BLaER1 treated with 17β-estradiol and CSF1 and Interleukin-3, amounts not matched to agents 10 nM and 100 nM (cell line): ENCODE results near the gene CD99.
A peak's percentile ranks its signal among the peaks of the same experiment; 100 is the strongest.
"Not testable (repeated sequence)": the region's sequence is repeated elsewhere in the genome, so short reads cannot be mapped to it uniquely, and the experiment has no call there.

Experiments used
- H3K27ac ChIP-seq, 11 experiments: shearing (Covaris generic); formaldehyde crosslinking; 2 replicates each; pipeline ENCODE4 v1.8.1; 2022
- H3K27me3 ChIP-seq, 11 experiments: shearing (Covaris generic); formaldehyde crosslinking; 2 replicates each; pipeline ENCODE4 v1.8.1; 2022
- H3K36me3 ChIP-seq, 11 experiments: shearing (Covaris generic); formaldehyde crosslinking; 2 replicates each; pipeline ENCODE4 v1.8.1; 2022
- H3K4me1 ChIP-seq, 10 experiments: shearing (Covaris generic); formaldehyde crosslinking; 2 replicates each; pipeline ENCODE4 v1.8.1; 2022
- H3K4me2 ChIP-seq, 11 experiments: shearing (Covaris generic); formaldehyde crosslinking; 2 replicates each; pipeline ENCODE4 v1.8.1; 2022
- H3K4me3 ChIP-seq, 10 experiments: shearing (Covaris generic); formaldehyde crosslinking; 2 replicates each; pipeline ENCODE4 v1.8.1; 2022
- H3K9ac ChIP-seq, 11 experiments: shearing (Covaris generic); formaldehyde crosslinking; 2 replicates each; pipeline ENCODE4 v1.8.1; 2022
- H3K9me3 ChIP-seq, 11 experiments: shearing (Covaris generic); formaldehyde crosslinking; replicated peaks in 1 of 11; 2 replicates each; pipeline ENCODE4 v1.8.1; 2022
- H4K20me1 ChIP-seq, 11 experiments: shearing (Covaris generic); formaldehyde crosslinking; 2 replicates each; pipeline ENCODE4 v1.8.1; 2022
- Cebpa-rat ChIP-seq, 11 experiments: shearing (Covaris generic); IDR thresholded peaks; 2 replicates each; pipeline ENCODE4 v1.8.1; 2022

Gene CD99

DNA sequence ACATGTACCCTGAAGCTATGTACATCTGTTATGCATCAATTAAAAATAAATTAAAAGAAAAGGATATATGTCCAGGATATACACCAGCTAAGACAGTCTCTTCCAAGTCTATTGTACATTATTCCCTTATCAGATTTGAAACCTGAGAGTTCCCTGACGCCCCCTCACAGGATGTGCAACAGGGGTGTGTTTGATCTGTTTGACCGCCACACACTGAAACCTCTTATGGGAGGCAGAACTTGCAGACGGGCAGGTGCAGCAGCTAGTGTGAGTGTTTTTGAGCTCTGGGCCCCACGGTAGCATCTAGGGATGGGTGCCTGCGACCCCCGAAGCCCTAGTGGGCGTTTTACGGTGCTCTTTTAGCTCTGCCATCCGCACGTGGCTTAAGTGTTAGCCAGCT is 65.5 kb downstream of the CD99 start:
- Histone ChIP-seq H3K4me3 (no peak overlapping the region), H3K36me3 (no peaks in the 10 kb centered on the region), H4K20me1 (no peaks in the 10 kb centered on the region), H3K9me3 (no peaks in the 10 kb centered on the region), H3K9ac (no peak overlapping the region), H3K4me2 (no peak overlapping the region), H3K27ac (no peak overlapping the region), H3K27me3 (no peaks in the 10 kb centered on the region), H3K4me1 (peaks cover 0 to 15% (median 11%) of the 10 kb centered on the region in 10 experiments; a peak in 11 of 20 replicates)
- no peak for TF ChIP-seq Cebpa-rat (IDR thresholded peaks at IDR 0.05)

DNA sequence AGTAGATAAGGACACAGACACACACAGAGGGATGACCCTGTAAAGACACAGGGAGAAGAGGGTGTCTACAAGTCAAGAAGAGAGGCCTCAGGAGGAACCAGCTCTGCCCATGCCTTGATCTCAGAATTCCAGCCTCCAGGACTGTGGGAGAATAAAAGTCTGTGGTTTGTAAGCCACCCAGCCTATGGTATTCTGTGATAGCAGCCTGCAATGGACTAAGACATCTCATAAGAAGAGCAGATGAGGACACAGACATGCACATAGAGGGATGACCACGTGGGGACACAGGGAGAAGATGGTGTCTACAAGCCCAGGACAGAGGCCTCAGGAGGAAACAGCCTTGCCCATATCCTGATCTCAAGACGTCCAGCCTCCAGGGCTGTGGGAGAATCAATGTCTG is 70.2 kb downstream of the CD99 start:
- H3K9ac ChIP-seq = no peak overlapping the region
- H3K4me2 ChIP-seq = no peak overlapping the region
- H3K4me1 ChIP-seq = peaks cover 0 to 8% (median 3%) of the 10 kb centered on the region in 10 experiments; a peak in 6 of 20 replicates
- H3K36me3 ChIP-seq = no peaks in the 10 kb centered on the region
- no peak overlapping the region for H3K27ac ChIP-seq
- peaks cover 0 to 13% (median 0%) of the 10 kb centered on the region in 11 experiments; a peak in 5 of 22 replicates for H3K9me3 ChIP-seq
- H3K4me3 ChIP-seq = no peak overlapping the region
- H3K27me3 ChIP-seq = no peaks in the 10 kb centered on the region
- H4K20me1 ChIP-seq = no peaks in the 10 kb centered on the region
- no peak for TF ChIP-seq Cebpa-rat (IDR thresholded peaks at IDR 0.05)

DNA sequence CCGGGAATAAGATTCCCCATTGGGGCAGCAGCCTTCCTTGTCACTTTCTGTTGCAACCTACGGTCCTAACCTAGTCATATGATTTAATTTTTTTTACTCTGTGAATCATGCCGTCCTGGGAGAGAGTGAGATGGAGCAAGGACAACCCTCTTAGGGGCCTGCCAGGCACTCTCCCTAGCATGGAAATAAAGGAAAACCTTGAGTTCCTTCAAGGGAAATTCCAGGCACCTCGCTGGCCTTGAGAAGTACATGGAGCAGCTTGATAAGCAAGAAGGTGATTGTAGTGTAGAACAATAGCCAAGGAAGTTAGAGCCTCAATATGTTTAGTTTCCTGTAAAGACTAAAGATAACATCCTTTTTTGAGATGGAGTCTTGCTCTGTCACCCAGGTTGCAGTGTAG is 71.6 kb downstream of the CD99 start:
- H3K27ac ChIP-seq, H3K27me3 ChIP-seq: not testable (repeated sequence)
- peaks cover 0 to 13% (median 0%) of the 10 kb centered on the region in 11 experiments; a peak in 5 of 22 replicates for H3K9me3 ChIP-seq

DNA sequence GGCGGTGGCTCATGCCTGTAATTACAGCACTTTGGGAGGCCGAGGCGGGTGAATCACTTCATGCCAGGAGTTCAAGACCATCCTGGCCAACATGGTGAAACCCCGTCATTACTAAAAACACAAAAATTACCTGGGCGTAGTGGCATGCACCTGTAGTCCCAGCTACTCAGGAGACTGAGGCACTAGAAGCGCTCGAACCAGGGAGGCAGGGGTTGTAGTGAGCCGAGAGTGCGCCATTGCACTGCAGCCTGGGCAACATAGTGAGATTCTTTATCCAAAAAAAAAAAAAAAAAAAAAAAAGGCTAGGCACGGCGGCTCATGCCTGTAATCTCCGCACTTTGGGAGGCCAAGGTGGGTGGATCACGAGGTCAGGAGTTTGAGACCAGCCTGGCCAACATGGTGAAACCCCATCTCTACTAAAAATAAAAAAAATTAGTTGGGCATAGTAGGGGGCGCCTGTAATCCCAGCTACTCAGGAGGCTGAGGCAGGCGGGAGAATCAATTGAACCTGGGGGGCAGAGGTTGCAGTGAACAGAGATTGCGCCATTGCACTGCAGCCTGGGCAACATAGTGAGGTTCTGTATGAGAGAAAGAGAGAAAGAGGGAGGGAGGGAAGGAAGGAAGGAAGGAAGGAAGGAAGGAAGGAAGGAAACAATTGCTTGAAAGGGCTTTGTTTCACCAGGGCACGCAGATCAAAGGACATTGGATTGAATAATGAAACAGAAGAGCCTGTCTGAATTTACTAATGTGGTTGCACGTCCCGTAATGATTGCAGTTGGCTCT is 73.9 kb downstream of the CD99 start:
- peaks cover 0 to 10% (median 6%) of the 10 kb centered on the region in 10 experiments; a peak in 10 of 20 replicates for H3K4me1 ChIP-seq
- H4K20me1 ChIP-seq, H3K27me3 ChIP-seq, H3K9ac ChIP-seq, H3K27ac ChIP-seq, H3K36me3 ChIP-seq, H3K4me3 ChIP-seq: not testable (repeated sequence)
- H3K9me3 ChIP-seq = peaks cover 0 to 13% (median 0%) of the 10 kb centered on the region in 11 experiments; a peak in 5 of 22 replicates
- peak overlapping the region in 5 of 11 experiments; percentile 8 to 33 (median 14); a peak in 4 of 22 replicates for H3K4me2 ChIP-seq
- TF ChIP-seq Cebpa-rat (IDR thresholded peaks at IDR 0.05) = peak in 1 of 11 experiments; percentile 35; a peak in 1 of 22 replicates

More for the DNA sequence above, 71.6 kb downstream of the CD99 start:
- not testable (repeated sequence) for H3K4me3 ChIP-seq, H3K4me1 ChIP-seq, H3K36me3 ChIP-seq, H3K4me2 ChIP-seq, H3K9ac ChIP-seq, H4K20me1 ChIP-seq

DNA sequence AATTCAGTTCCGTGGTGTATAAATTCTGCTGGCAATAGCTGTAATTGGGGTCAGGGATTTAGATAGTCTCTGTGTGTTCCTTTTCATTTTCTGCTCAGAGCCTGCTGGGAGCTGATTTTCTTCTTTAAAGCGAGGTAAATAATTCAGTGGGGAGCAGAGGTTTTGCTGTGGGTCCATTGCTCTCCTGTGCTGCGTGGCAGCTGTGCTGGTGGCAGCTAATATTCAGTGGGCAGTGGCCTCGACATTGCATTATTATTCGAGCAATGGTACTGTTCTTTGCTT is 74.4 kb downstream of the CD99 start:
- Histone ChIP-seq H3K4me3 (no peak overlapping the region), H3K36me3 (no peaks in the 10 kb centered on the region), H3K4me1 (peaks cover 0 to 10% (median 6%) of the 10 kb centered on the region in 10 experiments; a peak in 10 of 20 replicates), H3K27ac (no peak overlapping the region), H3K27me3 (no peaks in the 10 kb centered on the region), H3K4me2 (peak overlapping the region in 5 of 11 experiments; percentile 8 to 33 (median 14); a peak in 4 of 22 replicates), H3K9me3 (peaks cover 0 to 16% (median 0%) of the 10 kb centered on the region in 11 experiments; a peak in 5 of 22 replicates), H4K20me1 (no peaks in the 10 kb centered on the region), H3K9ac (no peak overlapping the region)
- no peak for TF ChIP-seq Cebpa-rat (IDR thresholded peaks at IDR 0.05)

DNA sequence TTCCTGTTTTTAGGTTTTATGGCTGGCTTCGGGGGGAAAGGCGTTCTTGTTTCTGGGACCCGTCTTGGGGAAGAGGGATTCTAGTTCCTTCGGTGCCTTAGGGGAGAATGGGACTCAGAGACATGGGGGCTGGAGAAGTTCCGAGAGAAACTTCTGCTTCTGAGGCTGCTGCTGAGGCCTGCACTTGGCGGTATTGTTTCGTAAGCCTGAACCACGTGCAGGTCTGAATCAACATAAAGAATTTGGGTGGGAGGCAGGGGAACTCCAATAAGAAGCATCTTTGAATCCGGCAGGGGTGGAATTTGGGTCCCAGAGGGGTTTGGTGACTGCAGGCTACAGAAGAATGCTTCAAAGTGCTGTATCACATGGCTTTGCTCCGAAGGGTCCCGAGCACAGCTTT is 75.8 kb downstream of the CD99 start:
- no peak for TF ChIP-seq Cebpa-rat (IDR thresholded peaks at IDR 0.05)
- Histone ChIP-seq H3K9ac (no peak overlapping the region), H3K27me3 (no peaks in the 10 kb centered on the region), H3K27ac (no peak overlapping the region), H3K4me1 (peaks cover 0 to 10% (median 6%) of the 10 kb centered on the region in 10 experiments; a peak in 10 of 20 replicates), H3K4me2 (peak overlapping the region in 1 of 11 experiments; percentile 26; a peak in 1 of 22 replicates), H3K36me3 (no peaks in the 10 kb centered on the region), H3K4me3 (no peak overlapping the region), H3K9me3 (peaks cover 0 to 26% (median 0%) of the 10 kb centered on the region in 11 experiments; a peak in 5 of 22 replicates), H4K20me1 (no peaks in the 10 kb centered on the region)

DNA sequence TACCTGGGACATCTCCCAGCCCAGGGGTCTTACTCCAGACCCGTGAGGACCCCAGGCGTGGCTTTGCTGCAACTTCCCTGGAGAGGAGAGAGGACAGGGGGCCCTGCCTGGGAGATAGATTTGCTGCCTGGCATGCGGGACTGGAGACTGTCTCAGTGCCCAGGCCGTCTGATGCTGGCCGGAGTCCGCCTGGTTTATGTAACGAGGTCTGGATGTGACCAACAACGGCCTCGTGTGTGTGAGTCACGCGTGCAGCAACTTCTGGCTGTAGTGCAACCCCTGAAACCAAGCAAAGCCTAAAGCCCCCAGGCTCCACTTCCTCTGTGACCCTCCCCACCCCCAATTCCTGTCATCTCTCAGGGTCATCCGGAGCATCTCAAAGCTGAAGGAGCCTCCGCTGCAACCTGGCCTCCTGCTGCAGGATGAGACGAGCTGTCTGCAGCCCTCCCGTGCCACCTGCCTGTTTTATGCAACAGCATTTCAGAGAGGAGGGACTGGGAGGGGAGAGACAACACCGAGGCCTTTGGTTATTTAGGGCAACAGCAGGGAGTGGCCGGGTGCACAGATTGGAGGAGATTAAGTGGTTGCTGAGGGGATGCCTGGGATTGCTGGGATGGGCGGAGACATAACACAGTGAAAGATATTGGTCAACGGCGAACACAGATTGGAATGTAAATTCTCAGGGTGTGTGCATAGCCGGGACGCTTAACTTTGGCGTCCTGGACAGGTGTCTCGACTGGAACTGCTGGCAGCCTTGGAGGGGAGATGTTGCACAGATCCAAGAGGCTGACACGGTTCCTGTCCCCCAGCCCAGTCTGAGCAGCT is 76.7 kb downstream of the CD99 start:
- Histone ChIP-seq H3K27me3 (no peaks in the 10 kb centered on the region), H3K4me1 (peaks cover 0 to 10% (median 6%) of the 10 kb centered on the region in 10 experiments; a peak in 10 of 20 replicates), H3K27ac (no peak overlapping the region), H3K9me3 (peaks cover 0 to 26% (median 0%) of the 10 kb centered on the region in 11 experiments; a peak in 5 of 22 replicates), H3K4me3 (no peak overlapping the region), H3K4me2 (no peak overlapping the region; a peak in 1 of 22 replicates), H4K20me1 (no peaks in the 10 kb centered on the region), H3K9ac (no peak overlapping the region), H3K36me3 (no peaks in the 10 kb centered on the region)
- no peak for TF ChIP-seq Cebpa-rat (IDR thresholded peaks at IDR 0.05)

DNA sequence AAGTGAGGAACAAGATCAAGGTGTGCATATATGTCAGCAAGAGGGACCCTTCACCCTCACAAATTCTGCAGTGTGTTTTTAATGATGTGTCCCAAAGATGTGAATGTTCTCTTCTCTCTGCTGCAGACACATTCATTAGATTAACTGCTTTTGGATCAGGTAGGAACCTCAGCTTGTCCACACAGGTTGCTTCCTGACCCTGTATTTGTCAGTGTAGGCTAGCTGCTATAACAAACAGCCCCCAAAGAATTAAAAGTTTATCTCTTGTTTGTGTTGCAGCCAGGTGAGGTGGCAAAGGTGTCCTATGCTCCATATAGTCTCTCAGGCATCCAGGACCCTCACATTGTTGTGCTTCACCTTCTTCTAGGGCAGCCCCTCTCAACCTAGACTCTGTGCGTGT is 78.5 kb downstream of the CD99 start:
- TF ChIP-seq Cebpa-rat (IDR thresholded peaks at IDR 0.05) = no peak
- peaks cover 10 to 27% (median 10%) of the 10 kb centered on the region in 11 experiments; a peak in 20 of 22 replicates for H3K9me3 ChIP-seq
- H3K4me1 ChIP-seq = peaks cover 0 to 10% (median 6%) of the 10 kb centered on the region in 10 experiments; a peak in 10 of 20 replicates
- no peaks in the 10 kb centered on the region for H4K20me1 ChIP-seq
- H3K4me3 ChIP-seq = no peak overlapping the region
- H3K9ac ChIP-seq = no peak overlapping the region
- H3K36me3 ChIP-seq = no peaks in the 10 kb centered on the region
- H3K27me3 ChIP-seq = no peaks in the 10 kb centered on the region
- H3K4me2 ChIP-seq = no peak overlapping the region
- no peak overlapping the region for H3K27ac ChIP-seq

DNA sequence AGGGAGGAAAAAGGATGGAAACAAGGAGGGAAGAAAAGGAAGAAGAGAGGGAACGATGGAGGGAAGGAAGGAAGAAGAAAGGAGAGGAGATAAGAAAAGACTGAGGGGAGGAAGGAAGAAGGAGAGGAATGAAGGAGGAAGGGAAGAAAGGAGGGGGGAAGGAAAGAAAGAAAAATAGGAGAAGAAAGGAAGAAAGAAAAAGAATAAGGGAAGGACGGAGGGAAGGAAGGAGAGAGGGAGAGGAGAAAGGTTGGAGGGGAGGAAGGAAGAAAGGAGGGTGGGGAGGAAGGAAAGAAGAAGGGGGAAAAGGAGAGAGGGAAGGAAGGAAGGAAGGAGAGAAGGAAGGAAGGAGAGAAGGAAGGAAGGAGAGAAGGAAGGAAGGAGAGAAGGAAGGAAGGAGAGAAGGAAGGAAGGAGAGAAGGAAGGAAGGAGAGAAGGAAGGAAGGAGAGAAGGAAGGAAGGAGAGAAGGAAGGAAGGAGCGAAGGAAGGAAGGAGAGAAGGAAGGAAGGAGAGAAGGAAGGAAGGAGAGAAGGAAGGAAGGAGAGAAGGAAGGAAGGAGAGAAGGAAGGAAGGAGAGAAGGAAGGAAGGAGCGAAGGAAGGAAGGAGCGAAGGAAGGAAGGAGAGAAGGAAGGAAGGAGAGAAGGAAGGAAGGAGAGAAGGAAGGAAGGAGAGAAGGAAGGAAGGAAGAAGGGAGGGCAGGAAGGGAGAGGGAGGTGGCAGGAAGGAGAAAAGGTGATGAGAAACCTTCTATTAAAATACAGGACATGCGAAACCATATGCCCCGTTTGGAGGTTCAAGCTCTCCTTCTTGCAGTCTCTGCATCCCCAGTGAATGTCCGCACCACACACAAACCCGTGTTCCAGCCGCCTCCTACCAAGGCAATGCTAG is 82.3 kb downstream of the CD99 start:
- H3K4me1 ChIP-seq, H3K36me3 ChIP-seq, H4K20me1 ChIP-seq, H3K4me2 ChIP-seq, H3K27me3 ChIP-seq, H3K4me3 ChIP-seq, H3K9ac ChIP-seq, H3K27ac ChIP-seq: not testable (repeated sequence)
- peaks cover 12 to 29% (median 17%) of the 10 kb centered on the region in 11 experiments; a peak in 20 of 22 replicates for H3K9me3 ChIP-seq
